SK-N-SH (cell line): ENCODE results near the gene P2RX1. TPM values are rescaled to one million over a fixed set of nuclear protein-coding genes. Genes with fewer than 3 reads are reported as not detected.

Source experiments
- CTCF ChIA-PET: fragments of 300-600, 350-600 bp; formaldehyde crosslinking; extraction: SDS; loops from one replicate; lab custom pipeline; 2021; lab: Yijun Ruan, JAX
- POLR2A ChIA-PET: fragments of 350-600 bp; sonication (Branson Sonifier 250); formaldehyde crosslinking; extraction: SDS; loops from one replicate; lab custom pipeline; 2020; ENCODE audit warnings: antibody characterized with exemption, inconsistent platforms; lab: Yijun Ruan, JAX
- DNase-seq: peaks from one replicate; pipeline ENCODE4 v3.0.0; 2012
- H2AFZ ChIP-seq: fragments of 200-600 bp; sonication (generic); 2 replicates; pipeline ENCODE4 v1.8.1; 2016; ENCODE audit warnings: antibody characterized with exemption, mild to moderate bottlenecking, low read depth
- H3F3A ChIP-seq: fragments of 200-600 bp; sonication (generic); replicated peaks from 2 replicates; pipeline ENCODE3; 2016; ENCODE audit warnings: antibody characterized with exemption, mild to moderate bottlenecking; ENCODE audit not compliant: insufficient read depth
- H3K27ac ChIP-seq, 2 experiments: fragments of 200-500 bp in 1 of 2; fragments of 200-600 bp in 1 of 2; sonication (Bioruptor generic) in 1 of 2; sonication (generic), shearing (Covaris generic) in 1 of 2; 2 replicates each; pipeline versions ENCODE4 v1.5.1 to v1.6.1; 2014 to 2016; ENCODE audit warnings: low read depth in 2 of 2, inconsistent platforms in 1 of 2, low read length in 1 of 2, mild to moderate bottlenecking in 1 of 2, mixed read lengths in 1 of 2
- H3K27me3 ChIP-seq: fragments of 200-600 bp; sonication (generic), shearing (Covaris generic); 2 replicates; pipeline ENCODE4 v1.6.1; 2016; ENCODE audit warnings: mixed run types; ENCODE audit not compliant: insufficient read depth
- H3K36me3 ChIP-seq, 2 experiments: fragments of 200-500 bp in 1 of 2; fragments of 200-600 bp in 1 of 2; sonication (Bioruptor generic) in 1 of 2; sonication (generic) in 1 of 2; replicated peaks in 1 of 2; 2 replicates each; pipeline versions ENCODE3 to v1.5.1; 2014 to 2016; ENCODE audit warnings: low read length in 1 of 2, mild to moderate bottlenecking in 1 of 2; ENCODE audit not compliant: insufficient read depth in 2 of 2, control insufficient read depth in 1 of 2
- H3K4me1 ChIP-seq, 2 experiments: fragments of 200-500 bp in 1 of 2; fragments of 200-600 bp in 1 of 2; sonication (Bioruptor generic) in 1 of 2; sonication (generic), shearing (Covaris generic) in 1 of 2; 2 replicates each; pipeline versions ENCODE4 v1.5.1 to v1.6.1; 2014 to 2016; ENCODE audit warnings: low read depth in 1 of 2, low read length in 1 of 2, mixed run types in 1 of 2; ENCODE audit not compliant: insufficient read depth in 2 of 2, control insufficient read depth in 1 of 2
- H3K4me2 ChIP-seq: fragments of 200-600 bp; sonication (generic), shearing (Covaris generic); 2 replicates; pipeline ENCODE4 v1.6.1; 2017; ENCODE audit warnings: mixed run types
- H3K4me3 ChIP-seq, 2 experiments: fragments of 200-500 bp in 1 of 2; fragments of 200-600 bp in 1 of 2; sonication (Bioruptor generic) in 1 of 2; sonication (generic), shearing (Covaris generic) in 1 of 2; 2 replicates each; pipeline versions ENCODE4 v1.5.1 to v1.8.1; 2014 to 2016; ENCODE audit warnings: low read depth in 2 of 2, inconsistent platforms in 1 of 2, low read length in 1 of 2, mild to moderate bottlenecking in 1 of 2, mixed read lengths in 1 of 2, moderate library complexity in 1 of 2
- H3K79me2 ChIP-seq: fragments of 200-600 bp; sonication (generic); 2 replicates; pipeline ENCODE4 v1.8.1; 2017; ENCODE audit warnings: mild to moderate bottlenecking; ENCODE audit not compliant: insufficient read depth
- H3K9ac ChIP-seq: fragments of 200-600 bp; sonication (generic); 2 replicates; pipeline ENCODE4 v1.6.1; 2017; ENCODE audit warnings: mixed run types
- H3K9me2 ChIP-seq: fragments of 200-600 bp; sonication (generic); 2 replicates; pipeline ENCODE4 v1.6.1; 2017; ENCODE audit warnings: mixed run types
- H3K9me3 ChIP-seq: fragments of 200-600 bp; sonication (generic); 2 replicates; pipeline ENCODE4 v1.6.1; 2017; ENCODE audit warnings: mixed run types, mild to moderate bottlenecking, moderate library complexity
- H4K20me1 ChIP-seq: fragments of 200-600 bp; sonication (generic); 2 replicates; pipeline ENCODE4 v1.6.1; 2017; ENCODE audit warnings: mild to moderate bottlenecking, mixed run types; ENCODE audit not compliant: insufficient read depth
- GABPA ChIP-seq: IDR thresholded peaks from 2 replicates; pipeline ENCODE4 v1.4.0; 2012; ENCODE audit warnings: low read depth, mild to moderate bottlenecking
- GATA2 ChIP-seq: sonication (generic); formaldehyde crosslinking; IDR thresholded peaks from 2 replicates; pipeline ENCODE4 v1.5.0; 2020; ENCODE audit warnings: mild to moderate bottlenecking, missing genetic modification reagents
- NRF1 ChIP-seq: IDR thresholded peaks from 2 replicates; pipeline ENCODE4 v1.6.1; 2012; ENCODE audit warnings: low read depth, mild to moderate bottlenecking, low read length
- POLR2AphosphoS5 ChIP-seq: IDR thresholded peaks from 2 replicates; pipeline ENCODE4 v1.6.1; 2012; ENCODE audit warnings: low read depth, low read length
- RAD21 ChIP-seq: IDR thresholded peaks from 2 replicates; pipeline ENCODE4 v1.6.1; 2012; ENCODE audit warnings: mild to moderate bottlenecking, low read length
- REST ChIP-seq: IDR thresholded peaks from 2 replicates; pipeline ENCODE4 v1.6.1; 2012; ENCODE audit warnings: mild to moderate bottlenecking, low read depth, low read length, moderate library complexity
- SIN3A ChIP-seq: IDR thresholded peaks from 2 replicates; pipeline ENCODE4 v1.6.1; 2012; ENCODE audit warnings: low read depth, mild to moderate bottlenecking, low read length, moderate library complexity, borderline replicate concordance
- SMC3 ChIP-seq: IDR thresholded peaks from 2 replicates; pipeline ENCODE4 v1.6.1; 2012; ENCODE audit warnings: low read depth, low read length, improper control_type of control experiment
- TEAD4 ChIP-seq: IDR thresholded peaks from 2 replicates; pipeline ENCODE4 v1.4.0; 2012; ENCODE audit warnings: mild to moderate bottlenecking, borderline replicate concordance; ENCODE audit not compliant: insufficient read depth
- WGBS: methylation state at CpG from one replicate; pipeline ENCODE4 v1.1.6; 2017; ENCODE audit warnings: low lambda C conversion rate; 5-methylcytosine and 5-hydroxymethylcytosine counted together
- polyA plus RNA-seq, 3 experiments: library from polyadenylated mRNA; depleted of rRNA; stranded (reverse); fragments of >200 nt; gene quantifications; 2 replicates each; pipeline ENCODE4 v1.2.3, GENCODE V29; 2012
- TF ChIP-seq, protein P1 (sequence below): fragments of 150-350 bp; IDR thresholded peaks from 2 replicates; pipeline ENCODE4 v1.6.1; 2017; ENCODE audit warnings: antibody characterized with exemption, low read length, low read depth, borderline replicate concordance
- TF ChIP-seq, protein P2 (sequence below): IDR thresholded peaks from 2 replicates; pipeline ENCODE4; 2012
- TF ChIP-seq, protein P3 (sequence below): IDR thresholded peaks from 2 replicates; pipeline ENCODE4 v1.4.0; 2012; ENCODE audit warnings: low read depth
- TF ChIP-seq, protein P4 (sequence below): fragments of 200-600 bp; sonication (generic); IDR thresholded peaks from 2 replicates; pipeline ENCODE4 v1.6.1; 2017; ENCODE audit warnings: antibody characterized with exemption, mild to moderate bottlenecking, moderate library complexity
- TF ChIP-seq, protein P5 (sequence below): IDR thresholded peaks from 2 replicates; pipeline ENCODE4 v1.4.0; 2012; ENCODE audit warnings: low read depth, borderline replicate concordance

The P2RX1 gene
- polyA plus RNA-seq, 1 of the 3 experiments (the other 2 are of a cell fraction) = not detected

DNA sequence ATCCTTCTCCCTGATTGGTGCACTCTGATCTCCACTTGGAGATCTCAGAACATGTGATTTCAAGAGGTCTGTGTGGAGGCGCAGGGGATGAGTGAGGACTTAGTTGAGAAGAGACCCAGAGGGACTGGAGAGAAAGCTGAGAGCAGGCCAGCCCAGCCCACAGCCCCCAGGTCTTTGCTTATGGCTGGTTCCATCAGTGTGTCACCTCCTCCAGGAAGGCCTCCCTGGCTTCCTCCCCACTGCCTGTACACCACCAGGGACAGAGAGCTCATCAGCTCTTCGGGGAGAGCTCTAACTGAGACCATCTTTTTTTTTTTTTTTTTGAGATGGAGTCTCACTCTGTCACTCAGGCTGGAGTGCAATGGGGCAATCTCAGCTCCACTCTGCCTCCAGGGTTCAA, 3.4 kb downstream of the P2RX1 start:
- no peak for DNase-seq
- H3K9ac ChIP-seq = no peak overlapping the region
- H3K27me3 ChIP-seq = no peaks in the 10 kb centered on the region
- no peaks in the 10 kb centered on the region for H4K20me1 ChIP-seq
- H2AFZ ChIP-seq = no peak overlapping the region
- H3K36me3 ChIP-seq = no peaks in the 10 kb centered on the region
- WGBS = 79% methylated on average over 2 of the region's 2 CpGs
- POLR2A ChIA-PET = interaction anchor here (0.7 kb wide), 1 partner anchor 176 kb away, joined by 3 read pairs; no protein-coding TSS in a partner anchor
- no peak overlapping the region for H3K4me3 ChIP-seq
- CTCF ChIA-PET = interaction anchor here (0.8 to 3.6 kb wide), 24 partner anchors 9 to 489 kb away, joined by 3 to 88 read pairs (median 10); no protein-coding TSS in a partner anchor
- peaks cover 0 to 10% of the 10 kb centered on the region in 2 experiments; a peak in 1 of 4 replicates for H3K4me1 ChIP-seq
- H3F3A ChIP-seq = no peaks in the 10 kb centered on the region
- H3K9me3 ChIP-seq = no peaks in the 10 kb centered on the region
- no peaks in the 10 kb centered on the region for H3K9me2 ChIP-seq
- H3K4me2 ChIP-seq = no peak overlapping the region
- no peaks in the 10 kb centered on the region for H3K79me2 ChIP-seq
- no peak for TF ChIP-seq RAD21
- no peak for TF ChIP-seq SIN3A
- TF ChIP-seq SMC3 = no peak
- no peak for TF ChIP-seq GATA2
- no peak for TF ChIP-seq POLR2AphosphoS5
- no peak for TF ChIP-seq TEAD4
- TF ChIP-seq, protein P1, sequence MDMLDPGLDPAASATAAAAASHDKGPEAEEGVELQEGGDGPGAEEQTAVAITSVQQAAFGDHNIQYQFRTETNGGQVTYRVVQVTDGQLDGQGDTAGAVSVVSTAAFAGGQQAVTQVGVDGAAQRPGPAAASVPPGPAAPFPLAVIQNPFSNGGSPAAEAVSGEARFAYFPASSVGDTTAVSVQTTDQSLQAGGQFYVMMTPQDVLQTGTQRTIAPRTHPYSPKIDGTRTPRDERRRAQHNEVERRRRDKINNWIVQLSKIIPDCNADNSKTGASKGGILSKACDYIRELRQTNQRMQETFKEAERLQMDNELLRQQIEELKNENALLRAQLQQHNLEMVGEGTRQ = no peak
- TF ChIP-seq, protein P2, sequence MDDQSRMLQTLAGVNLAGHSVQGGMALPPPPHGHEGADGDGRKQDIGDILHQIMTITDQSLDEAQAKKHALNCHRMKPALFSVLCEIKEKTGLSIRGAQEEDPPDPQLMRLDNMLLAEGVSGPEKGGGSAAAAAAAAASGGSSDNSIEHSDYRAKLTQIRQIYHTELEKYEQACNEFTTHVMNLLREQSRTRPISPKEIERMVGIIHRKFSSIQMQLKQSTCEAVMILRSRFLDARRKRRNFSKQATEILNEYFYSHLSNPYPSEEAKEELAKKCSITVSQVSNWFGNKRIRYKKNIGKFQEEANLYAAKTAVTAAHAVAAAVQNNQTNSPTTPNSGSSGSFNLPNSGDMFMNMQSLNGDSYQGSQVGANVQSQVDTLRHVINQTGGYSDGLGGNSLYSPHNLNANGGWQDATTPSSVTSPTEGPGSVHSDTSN = no peak
- TF ChIP-seq, protein P3, sequence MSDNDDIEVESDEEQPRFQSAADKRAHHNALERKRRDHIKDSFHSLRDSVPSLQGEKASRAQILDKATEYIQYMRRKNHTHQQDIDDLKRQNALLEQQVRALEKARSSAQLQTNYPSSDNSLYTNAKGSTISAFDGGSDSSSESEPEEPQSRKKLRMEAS = no peak
- TF ChIP-seq, protein P4, sequence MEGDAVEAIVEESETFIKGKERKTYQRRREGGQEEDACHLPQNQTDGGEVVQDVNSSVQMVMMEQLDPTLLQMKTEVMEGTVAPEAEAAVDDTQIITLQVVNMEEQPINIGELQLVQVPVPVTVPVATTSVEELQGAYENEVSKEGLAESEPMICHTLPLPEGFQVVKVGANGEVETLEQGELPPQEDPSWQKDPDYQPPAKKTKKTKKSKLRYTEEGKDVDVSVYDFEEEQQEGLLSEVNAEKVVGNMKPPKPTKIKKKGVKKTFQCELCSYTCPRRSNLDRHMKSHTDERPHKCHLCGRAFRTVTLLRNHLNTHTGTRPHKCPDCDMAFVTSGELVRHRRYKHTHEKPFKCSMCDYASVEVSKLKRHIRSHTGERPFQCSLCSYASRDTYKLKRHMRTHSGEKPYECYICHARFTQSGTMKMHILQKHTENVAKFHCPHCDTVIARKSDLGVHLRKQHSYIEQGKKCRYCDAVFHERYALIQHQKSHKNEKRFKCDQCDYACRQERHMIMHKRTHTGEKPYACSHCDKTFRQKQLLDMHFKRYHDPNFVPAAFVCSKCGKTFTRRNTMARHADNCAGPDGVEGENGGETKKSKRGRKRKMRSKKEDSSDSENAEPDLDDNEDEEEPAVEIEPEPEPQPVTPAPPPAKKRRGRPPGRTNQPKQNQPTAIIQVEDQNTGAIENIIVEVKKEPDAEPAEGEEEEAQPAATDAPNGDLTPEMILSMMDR = no peak
- TF ChIP-seq GABPA = no peak
- no peak for TF ChIP-seq REST
- TF ChIP-seq, protein P5, sequence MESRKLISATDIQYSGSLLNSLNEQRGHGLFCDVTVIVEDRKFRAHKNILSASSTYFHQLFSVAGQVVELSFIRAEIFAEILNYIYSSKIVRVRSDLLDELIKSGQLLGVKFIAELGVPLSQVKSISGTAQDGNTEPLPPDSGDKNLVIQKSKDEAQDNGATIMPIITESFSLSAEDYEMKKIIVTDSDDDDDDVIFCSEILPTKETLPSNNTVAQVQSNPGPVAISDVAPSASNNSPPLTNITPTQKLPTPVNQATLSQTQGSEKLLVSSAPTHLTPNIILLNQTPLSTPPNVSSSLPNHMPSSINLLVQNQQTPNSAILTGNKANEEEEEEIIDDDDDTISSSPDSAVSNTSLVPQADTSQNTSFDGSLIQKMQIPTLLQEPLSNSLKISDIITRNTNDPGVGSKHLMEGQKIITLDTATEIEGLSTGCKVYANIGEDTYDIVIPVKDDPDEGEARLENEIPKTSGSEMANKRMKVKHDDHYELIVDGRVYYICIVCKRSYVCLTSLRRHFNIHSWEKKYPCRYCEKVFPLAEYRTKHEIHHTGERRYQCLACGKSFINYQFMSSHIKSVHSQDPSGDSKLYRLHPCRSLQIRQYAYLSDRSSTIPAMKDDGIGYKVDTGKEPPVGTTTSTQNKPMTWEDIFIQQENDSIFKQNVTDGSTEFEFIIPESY = no peak
- TF ChIP-seq NRF1 = no peak
- no peak overlapping the region for H3K27ac ChIP-seq
